Measurements from ENCODE around the gene SLC12A2. TPM values are rescaled to one million over a fixed set of nuclear protein-coding genes. Genes with fewer than 3 reads are reported as not detected.

SLC12A2 gene
- total and polyA plus RNA-seq, 9 of the 15 experiments (the other 6 are each of a cell fraction or from before 2014, with no cell fraction given): 5.1 to 20.3 (median 12.6) TPM

GRCh38 chr5:128169401-128170017 is 85.9 kb downstream of the SLC12A2 start:
- no peaks in the 10 kb centered on the region for H3K79me2 ChIP-seq (ENCODE audit: control insufficient read depth, insufficient read depth, low read length)
- in situ Hi-C loops (cut with MboI) (no loop called here), intact Hi-C loops (cut with micrococcal nuclease) (no loop called here)
- BruUV-seq (replicated peaks): no TSS peak
- H3K9me1 ChIP-seq (ENCODE audit: control insufficient read depth, insufficient read depth, low read length): no peaks in the 10 kb centered on the region
- no peak overlapping the region for H3K9ac ChIP-seq (ENCODE audit: insufficient read depth in 1 of 2, low read depth in 2 of 2, low read length in 2 of 2)
- no peaks in the 10 kb centered on the region for H3K9me3 ChIP-seq (replicated peaks; ENCODE audit: control insufficient read depth, insufficient read depth, low read depth, low read length)
- 100% methylated on average over 2 of the region's 2 CpGs for WGBS (ENCODE audit: insufficient coverage, low coverage, missing lambda C conversion rate)
- H3K27me3 ChIP-seq (ENCODE audit: control insufficient read depth in 2 of 2, insufficient read depth in 2 of 2, low read length in 2 of 2): no peaks in the 10 kb centered on the region
- TF ChIP-seq EZH2 (IDR thresholded peaks at IDR 0.05; ENCODE audit: borderline replicate concordance, low read depth, low read length) (no peak), SMC3 (conservative IDR thresholded peaks at IDR 0.05; ENCODE audit: insufficient read depth, low read depth, low read length) (no peak), ZC3H11A (IDR thresholded peaks at IDR 0.05; ENCODE audit: low read depth, low read length) (no peak), THRAP3 (IDR thresholded peaks at IDR 0.05; ENCODE audit: borderline replicate concordance) (no peak), WHSC1 (IDR thresholded peaks at IDR 0.05; ENCODE audit: low read length) (no peak), ETS1 (conservative IDR thresholded peaks at IDR 0.05; ENCODE audit: control insufficient read depth, low read depth, low read length) (no peak), ZNF239 (CRISPR knock-in tag; IDR thresholded peaks at IDR 0.05) (no peak)
- no peaks in the 10 kb centered on the region for H3K4me1 ChIP-seq (replicated peaks in 1 of 2; ENCODE audit: control insufficient read depth in 2 of 2, insufficient read depth in 2 of 2, low read length in 2 of 2)
- H3K4me2 ChIP-seq (ENCODE audit: insufficient read depth, low read length): no peak overlapping the region
- no peak overlapping the region for H2AFZ ChIP-seq (ENCODE audit: low read depth, low read length)
- ChIA-PET POLR2A (interaction anchor here (0.6 to 0.8 kb wide), 2 partner anchors 14 to 526 kb away, joined by 3 read pairs; no protein-coding TSS in a partner anchor), CTCF (ENCODE audit: low intra/inter-chr PET ratio) (no interaction called here)
- no peak for FAIRE-seq
- H3K27ac ChIP-seq (ENCODE audit: extremely low read depth, low read depth, low read length): no peak overlapping the region
- no peak for DNase-seq (ENCODE audit: extremely low read depth in 1 of 4, low spot score in 3 of 4)
- no peak for ATAC-seq
- no peaks in the 10 kb centered on the region for H4K20me1 ChIP-seq (replicated peaks; ENCODE audit: control insufficient read depth, insufficient read depth, low read length)
- no peak overlapping the region for H3K4me3 ChIP-seq
- no peaks in the 10 kb centered on the region for H3K36me3 ChIP-seq (ENCODE audit: control insufficient read depth, insufficient read depth, low read length)
